Astrocyte (in vitro differentiated cells and primary cell): Measurements from ENCODE around the gene RAB37.

Experiments used
- EZH2 ChIP-seq: IDR thresholded peaks from 2 replicates; pipeline ENCODE4 v1.6.1; 2012; ENCODE audit warnings: mild to moderate bottlenecking, low read length, inconsistent platforms; ENCODE audit not compliant: insufficient read depth
- TF ChIP-seq, protein P1 (sequence below): IDR thresholded peaks from 2 replicates; pipeline ENCODE4 v1.5.1; 2011; ENCODE audit warnings: low read depth, mild to moderate bottlenecking, inconsistent platforms, low read length, moderate library complexity; ENCODE audit not compliant: insufficient read depth

DNA sequence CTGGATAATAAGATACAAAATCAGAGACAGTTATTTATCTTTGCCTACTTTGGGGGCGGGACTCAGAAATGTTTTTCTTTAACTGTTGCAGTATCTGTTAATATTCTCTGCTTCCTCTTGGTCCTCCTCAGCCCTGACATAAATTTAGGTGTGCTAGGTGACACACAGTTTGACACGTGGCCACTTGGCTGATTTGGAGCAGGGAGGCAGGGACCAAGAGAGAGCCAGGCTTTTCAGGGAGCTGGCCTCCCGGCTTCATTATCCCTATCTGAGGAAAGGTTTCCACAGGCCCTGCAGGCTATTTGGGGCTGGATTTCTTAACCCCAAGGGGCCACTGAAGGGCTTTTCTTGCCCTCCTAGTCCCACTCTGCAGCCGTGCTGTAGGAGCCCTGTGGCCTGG, 59.2 kb downstream of the RAB37 start:
- TF ChIP-seq, protein P1, sequence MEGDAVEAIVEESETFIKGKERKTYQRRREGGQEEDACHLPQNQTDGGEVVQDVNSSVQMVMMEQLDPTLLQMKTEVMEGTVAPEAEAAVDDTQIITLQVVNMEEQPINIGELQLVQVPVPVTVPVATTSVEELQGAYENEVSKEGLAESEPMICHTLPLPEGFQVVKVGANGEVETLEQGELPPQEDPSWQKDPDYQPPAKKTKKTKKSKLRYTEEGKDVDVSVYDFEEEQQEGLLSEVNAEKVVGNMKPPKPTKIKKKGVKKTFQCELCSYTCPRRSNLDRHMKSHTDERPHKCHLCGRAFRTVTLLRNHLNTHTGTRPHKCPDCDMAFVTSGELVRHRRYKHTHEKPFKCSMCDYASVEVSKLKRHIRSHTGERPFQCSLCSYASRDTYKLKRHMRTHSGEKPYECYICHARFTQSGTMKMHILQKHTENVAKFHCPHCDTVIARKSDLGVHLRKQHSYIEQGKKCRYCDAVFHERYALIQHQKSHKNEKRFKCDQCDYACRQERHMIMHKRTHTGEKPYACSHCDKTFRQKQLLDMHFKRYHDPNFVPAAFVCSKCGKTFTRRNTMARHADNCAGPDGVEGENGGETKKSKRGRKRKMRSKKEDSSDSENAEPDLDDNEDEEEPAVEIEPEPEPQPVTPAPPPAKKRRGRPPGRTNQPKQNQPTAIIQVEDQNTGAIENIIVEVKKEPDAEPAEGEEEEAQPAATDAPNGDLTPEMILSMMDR: no peak
- TF ChIP-seq EZH2: no peak
